ENCODE data around the gene OTULINL.

The OTULINL gene

DNA sequence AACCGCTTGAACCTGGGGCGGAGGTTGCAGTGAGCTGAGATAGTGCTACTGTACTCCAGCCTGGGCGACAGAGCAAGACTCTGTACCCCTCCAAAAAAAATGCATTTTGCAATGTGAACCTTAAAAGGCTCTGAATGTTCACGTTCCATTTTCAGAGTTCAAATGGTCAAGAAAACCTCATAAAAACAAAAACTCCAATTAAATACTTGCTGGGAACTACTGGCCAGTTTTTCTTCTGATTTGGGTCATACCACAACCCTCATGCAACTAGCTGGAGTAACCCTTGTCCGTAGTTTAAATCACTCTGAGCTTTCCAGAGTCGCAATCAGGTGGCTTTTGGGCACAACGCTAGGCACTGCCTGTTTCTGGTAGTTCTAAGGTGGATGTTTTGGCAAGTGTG, 2.3 kb upstream of the OTULINL start:
- Histone ChIP-seq H3K9me3 (ENCODE audit: control insufficient read depth, low read length) (no peaks in the 10 kb centered on the region), H3K4me1 (ENCODE audit: control insufficient read depth, insufficient read depth, low read length) (no peaks in the 10 kb centered on the region), H3K36me3 (ENCODE audit: control insufficient read depth, insufficient read depth, low read length) (no peaks in the 10 kb centered on the region), H3K9ac (ENCODE audit: low read length) (no peak overlapping the region), H3K27me3 (ENCODE audit: control insufficient read depth, insufficient read depth, low read length) (peaks cover 8% of the 10 kb centered on the region), H3K4me3 (ENCODE audit: low read length) (no peak overlapping the region)

- H3K36me3 ChIP-seq (ENCODE audit: control insufficient read depth, insufficient read depth, low read length) = no peaks in the 10 kb centered on the region
- H3K9ac ChIP-seq (ENCODE audit: low read length) = no peak overlapping the region
- H3K4me3 ChIP-seq (ENCODE audit: low read length) = no peak overlapping the region
- H3K27me3 ChIP-seq (ENCODE audit: control insufficient read depth, insufficient read depth, low read length) = peaks cover 8% of the 10 kb centered on the region
- no peaks in the 10 kb centered on the region for H3K4me1 ChIP-seq (ENCODE audit: control insufficient read depth, insufficient read depth, low read length)
- no peaks in the 10 kb centered on the region for H3K9me3 ChIP-seq (ENCODE audit: control insufficient read depth, low read length)
These were observed 1.7 kb upstream of the OTULINL start for GRCh38 chr5:14579731-14580397.

GRCh38 chr5:14580398-14581034, 1.1 kb upstream of the OTULINL start:
- no peaks in the 10 kb centered on the region for H3K9me3 ChIP-seq (ENCODE audit: control insufficient read depth, low read length)
- H3K9ac ChIP-seq (ENCODE audit: low read length) = peak overlapping the region; percentile 54
- H3K36me3 ChIP-seq (ENCODE audit: control insufficient read depth, insufficient read depth, low read length) = no peaks in the 10 kb centered on the region
- H3K4me1 ChIP-seq (ENCODE audit: control insufficient read depth, insufficient read depth, low read length) = no peaks in the 10 kb centered on the region
- no peak overlapping the region for H3K4me3 ChIP-seq (ENCODE audit: low read length)
- H3K27me3 ChIP-seq (ENCODE audit: control insufficient read depth, insufficient read depth, low read length) = peaks cover 8% of the 10 kb centered on the region

DNA sequence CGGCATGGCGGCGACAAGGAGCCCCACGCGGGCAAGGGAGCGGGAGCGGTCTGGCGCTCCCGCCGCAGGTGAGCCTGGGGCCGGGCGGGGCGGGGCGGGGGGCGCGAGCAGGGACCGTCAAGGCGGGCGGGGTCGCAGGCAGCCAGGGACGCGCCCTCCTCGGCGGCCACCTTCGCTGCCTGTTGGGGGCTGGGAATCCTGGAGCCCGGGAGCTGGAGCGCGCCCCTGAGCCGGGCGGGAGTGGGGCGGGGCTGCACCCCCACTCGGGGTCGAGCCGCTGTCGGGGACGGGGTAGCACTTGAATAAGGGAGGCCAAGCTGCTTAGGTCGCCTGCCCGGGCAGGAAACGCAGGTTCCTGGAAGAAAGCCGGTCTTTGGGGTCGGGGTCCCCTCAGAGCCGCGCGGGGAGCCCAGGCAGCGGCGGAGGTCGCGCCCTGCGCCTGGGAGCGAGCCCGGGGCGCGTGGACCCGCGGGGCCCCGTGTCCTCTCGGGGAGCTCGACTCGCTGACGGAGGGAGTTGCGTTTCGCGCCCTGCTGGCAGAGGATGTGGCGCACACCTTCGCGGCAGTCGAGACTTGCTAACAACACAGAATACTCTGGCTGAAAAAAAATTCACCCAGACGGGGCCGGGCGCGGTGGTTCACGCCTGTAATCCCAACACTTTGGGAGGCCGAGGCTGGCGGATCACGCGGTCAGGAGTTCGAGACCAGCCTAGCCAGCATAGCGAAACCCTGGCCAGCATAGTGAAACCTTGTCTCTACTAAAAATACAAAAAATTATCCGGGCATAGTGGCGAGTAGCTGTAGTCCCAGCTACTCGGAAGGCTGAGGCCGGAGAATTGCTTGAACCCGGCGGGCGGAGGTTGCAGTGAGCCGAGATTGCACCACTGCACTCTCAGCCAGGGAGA, 552 bp downstream of the OTULINL start:
- H3K4me1 ChIP-seq (ENCODE audit: control insufficient read depth, insufficient read depth, low read length) = no peaks in the 10 kb centered on the region
- peak overlapping the region; percentile 66 for H3K9ac ChIP-seq (ENCODE audit: low read length)
- H3K9me3 ChIP-seq (ENCODE audit: control insufficient read depth, low read length) = no peaks in the 10 kb centered on the region
- H3K27me3 ChIP-seq (ENCODE audit: control insufficient read depth, insufficient read depth, low read length) = peaks cover 8% of the 10 kb centered on the region
- no peaks in the 10 kb centered on the region for H3K36me3 ChIP-seq (ENCODE audit: control insufficient read depth, insufficient read depth, low read length)
- peak overlapping the region; percentile 29 for H3K4me3 ChIP-seq (ENCODE audit: low read length)

DNA sequence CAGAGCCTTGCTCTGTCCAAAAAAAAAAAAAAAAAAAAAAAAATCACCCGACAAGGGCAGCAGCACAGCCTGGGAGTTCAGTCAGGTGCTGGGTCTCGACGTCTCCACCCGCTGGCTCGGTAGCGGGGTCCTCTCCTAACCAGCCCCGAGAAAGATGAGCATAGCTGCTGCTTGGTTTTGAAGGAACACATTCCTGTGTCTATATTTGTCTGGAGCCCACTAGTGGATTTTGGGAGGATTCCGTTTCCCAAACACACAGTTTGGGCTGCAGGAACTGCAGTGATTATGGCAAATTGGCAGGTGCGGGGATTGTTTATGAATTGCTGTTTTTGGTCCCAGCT, 1.2 kb downstream of the OTULINL start:
- no peak overlapping the region for H3K9ac ChIP-seq (ENCODE audit: low read length)

DNA sequence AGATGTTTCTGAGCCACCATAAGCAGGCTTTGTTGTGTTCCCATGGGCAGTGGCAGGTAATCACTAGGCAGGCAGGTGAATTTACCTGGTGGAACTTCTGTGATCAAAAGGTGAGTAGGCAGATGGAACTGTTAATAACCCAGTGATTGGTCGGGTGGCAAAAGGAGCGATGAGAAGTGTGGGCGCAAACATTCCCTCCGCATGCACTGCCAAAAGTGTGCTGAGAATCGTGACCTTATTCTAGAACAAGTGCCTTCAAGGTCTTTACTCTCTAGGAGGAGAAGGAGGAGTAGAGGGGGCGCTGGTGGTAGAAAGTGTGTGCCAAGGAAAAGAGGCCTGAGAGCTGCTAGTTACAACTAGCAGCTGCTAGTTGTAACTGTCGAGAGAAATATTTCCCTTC, 3.3 kb downstream of the OTULINL start:
- Histone ChIP-seq H3K9ac (ENCODE audit: low read length) (no peak overlapping the region), H3K27me3 (ENCODE audit: control insufficient read depth, insufficient read depth, low read length) (peaks cover 5% of the 10 kb centered on the region), H3K4me3 (ENCODE audit: low read length) (no peak overlapping the region), H3K4me1 (ENCODE audit: control insufficient read depth, insufficient read depth, low read length) (peaks cover 11% of the 10 kb centered on the region), H3K36me3 (ENCODE audit: control insufficient read depth, insufficient read depth, low read length) (no peaks in the 10 kb centered on the region), H3K9me3 (ENCODE audit: control insufficient read depth, low read length) (no peaks in the 10 kb centered on the region)

More for the DNA sequence above, 1.2 kb downstream of the OTULINL start:
- Histone ChIP-seq H3K9me3 (ENCODE audit: control insufficient read depth, low read length) (no peaks in the 10 kb centered on the region), H3K36me3 (ENCODE audit: control insufficient read depth, insufficient read depth, low read length) (no peaks in the 10 kb centered on the region), H3K27me3 (ENCODE audit: control insufficient read depth, insufficient read depth, low read length) (peaks cover 8% of the 10 kb centered on the region), H3K4me3 (ENCODE audit: low read length) (no peak overlapping the region), H3K4me1 (ENCODE audit: control insufficient read depth, insufficient read depth, low read length) (no peaks in the 10 kb centered on the region)

DNA sequence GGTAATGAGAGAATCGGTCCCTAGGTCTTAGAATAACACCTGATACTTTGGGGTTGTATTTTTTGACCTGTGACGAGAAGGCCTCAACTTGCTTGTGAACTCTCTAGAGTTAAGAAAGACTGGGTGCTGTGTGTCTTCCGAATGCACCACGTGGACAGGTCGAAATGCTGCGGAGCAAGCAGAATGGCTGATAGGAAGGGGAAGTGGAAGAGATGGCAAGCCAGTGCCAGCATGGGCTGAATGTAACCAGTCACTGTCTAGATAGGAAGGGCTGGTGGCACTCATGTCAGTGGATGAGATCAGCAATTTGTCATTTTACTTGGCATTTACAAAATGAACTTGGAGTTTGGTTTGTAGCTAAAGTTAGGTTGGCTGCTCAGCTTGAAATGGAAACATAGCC, 5.6 kb downstream of the OTULINL start:
- no peaks in the 10 kb centered on the region for H3K27me3 ChIP-seq (ENCODE audit: control insufficient read depth, insufficient read depth, low read length)
- no peak overlapping the region for H3K9ac ChIP-seq (ENCODE audit: low read length)
- no peaks in the 10 kb centered on the region for H3K9me3 ChIP-seq (ENCODE audit: control insufficient read depth, low read length)
- H3K4me3 ChIP-seq (ENCODE audit: low read length) = no peak overlapping the region
- no peaks in the 10 kb centered on the region for H3K36me3 ChIP-seq (ENCODE audit: control insufficient read depth, insufficient read depth, low read length)
- H3K4me1 ChIP-seq (ENCODE audit: control insufficient read depth, insufficient read depth, low read length) = peaks cover 11% of the 10 kb centered on the region

- H3K36me3 ChIP-seq (ENCODE audit: control insufficient read depth, insufficient read depth, low read length) = no peaks in the 10 kb centered on the region
- no peaks in the 10 kb centered on the region for H3K9me3 ChIP-seq (ENCODE audit: control insufficient read depth, low read length)
- no peak overlapping the region for H3K4me3 ChIP-seq (ENCODE audit: low read length)
- H3K9ac ChIP-seq (ENCODE audit: low read length) = no peak overlapping the region
- H3K4me1 ChIP-seq (ENCODE audit: control insufficient read depth, insufficient read depth, low read length) = peaks cover 18% of the 10 kb centered on the region
- no peaks in the 10 kb centered on the region for H3K27me3 ChIP-seq (ENCODE audit: control insufficient read depth, insufficient read depth, low read length)
These were observed 6.6 kb downstream of the OTULINL start for GRCh38 chr5:14588145-14588544.

DNA sequence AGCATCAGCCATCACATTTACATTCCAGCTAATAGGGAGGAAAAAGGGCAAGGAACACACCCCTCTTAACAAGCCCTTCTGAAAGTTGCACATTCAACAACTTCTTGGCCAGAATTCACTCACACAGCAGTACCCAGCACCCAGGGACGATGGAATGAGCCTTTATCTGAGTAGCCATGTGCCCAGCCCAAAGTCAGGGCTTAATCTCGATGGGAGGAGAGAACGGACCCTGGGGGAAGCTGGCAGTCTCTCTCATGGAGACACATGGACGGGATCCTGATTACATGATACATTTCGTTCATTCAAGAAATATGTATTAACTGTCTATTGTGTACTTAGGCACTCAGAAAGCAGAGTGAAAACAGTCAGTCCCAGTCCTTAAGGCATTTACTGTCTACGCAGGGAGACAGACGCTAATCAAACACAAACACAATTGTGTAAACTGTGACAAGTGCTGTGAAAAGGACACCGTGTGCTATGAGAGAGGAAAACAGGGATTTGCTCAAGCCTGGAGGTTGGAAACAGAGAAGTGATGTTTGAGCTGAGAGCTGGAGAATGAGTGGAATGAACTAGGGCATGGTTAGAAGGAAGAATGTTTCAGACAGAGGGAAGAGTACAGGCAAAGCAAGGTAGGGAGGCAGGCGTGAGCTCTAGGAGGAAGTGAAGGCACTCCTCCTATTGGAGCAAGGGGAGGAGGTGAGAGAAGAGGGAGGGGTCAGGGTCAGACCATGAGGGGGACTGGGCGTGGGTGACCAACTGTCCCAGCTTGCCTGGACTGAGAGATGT, 7.4 kb downstream of the OTULINL start:
- Histone ChIP-seq H3K9me3 (ENCODE audit: control insufficient read depth, low read length) (no peaks in the 10 kb centered on the region), H3K4me3 (ENCODE audit: low read length) (no peak overlapping the region), H3K9ac (ENCODE audit: low read length) (no peak overlapping the region), H3K4me1 (ENCODE audit: control insufficient read depth, insufficient read depth, low read length) (peaks cover 18% of the 10 kb centered on the region), H3K27me3 (ENCODE audit: control insufficient read depth, insufficient read depth, low read length) (no peaks in the 10 kb centered on the region), H3K36me3 (ENCODE audit: control insufficient read depth, insufficient read depth, low read length) (no peaks in the 10 kb centered on the region)

DNA sequence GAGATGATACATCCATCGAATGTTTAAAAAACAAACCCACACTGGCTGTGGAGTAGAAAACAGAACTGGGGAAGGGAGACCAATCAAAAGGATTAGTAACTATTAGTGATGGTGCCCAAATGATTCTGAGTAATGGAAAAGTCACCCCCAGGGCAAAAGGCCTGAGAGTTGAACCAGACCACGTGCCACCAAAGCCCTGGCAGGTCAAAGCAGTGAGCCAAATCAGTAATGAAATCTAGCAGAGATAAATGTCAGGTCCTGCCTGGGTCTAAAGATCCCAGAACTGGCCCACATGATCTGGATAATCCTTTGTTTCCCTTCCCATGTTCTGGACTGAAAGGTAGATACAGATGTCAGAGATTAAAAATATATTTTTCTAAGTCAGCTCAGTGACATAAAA, 9.4 kb downstream of the OTULINL start:
- H3K4me3 ChIP-seq (ENCODE audit: low read length) = no peak overlapping the region
- H3K4me1 ChIP-seq (ENCODE audit: control insufficient read depth, insufficient read depth, low read length) = peaks cover 18% of the 10 kb centered on the region
- no peaks in the 10 kb centered on the region for H3K9me3 ChIP-seq (ENCODE audit: control insufficient read depth, low read length)

GRCh38 chr5:14591548-14591947, 10.0 kb downstream of the OTULINL start:
- H3K27me3 ChIP-seq (ENCODE audit: control insufficient read depth, insufficient read depth, low read length) = no peaks in the 10 kb centered on the region
- H3K36me3 ChIP-seq (ENCODE audit: control insufficient read depth, insufficient read depth, low read length) = no peaks in the 10 kb centered on the region
- H3K9ac ChIP-seq (ENCODE audit: low read length) = no peak overlapping the region
- no peaks in the 10 kb centered on the region for H3K9me3 ChIP-seq (ENCODE audit: control insufficient read depth, low read length)
- H3K4me3 ChIP-seq (ENCODE audit: low read length) = no peak overlapping the region
- peaks cover 18% of the 10 kb centered on the region for H3K4me1 ChIP-seq (ENCODE audit: control insufficient read depth, insufficient read depth, low read length)

More for the DNA sequence above, 9.4 kb downstream of the OTULINL start:
- Histone ChIP-seq H3K9ac (ENCODE audit: low read length) (no peak overlapping the region), H3K27me3 (ENCODE audit: control insufficient read depth, insufficient read depth, low read length) (no peaks in the 10 kb centered on the region), H3K36me3 (ENCODE audit: control insufficient read depth, insufficient read depth, low read length) (no peaks in the 10 kb centered on the region)

Measured in mucosa of stomach (tissue), 1 donor.